NOMO-1 treated with DMSO at 0.1 percent for 48 hours (cell line): ENCODE data around the gene CASTOR2.
"Not testable (repeated sequence)": the region's sequence is repeated elsewhere in the genome, so short reads cannot be mapped to it uniquely, and the experiment has no call there.

Experiments used
- DNase-seq: peaks from one replicate; lab custom pipeline; 2025; ENCODE audit not compliant: unreplicated experiment; lab: John Stamatoyannopoulos, UW

The CASTOR2 gene

GRCh38 chr7:74994869-74995543, 30.5 kb downstream of the CASTOR2 start:
- not testable (repeated sequence) for DNase-seq

DNA sequence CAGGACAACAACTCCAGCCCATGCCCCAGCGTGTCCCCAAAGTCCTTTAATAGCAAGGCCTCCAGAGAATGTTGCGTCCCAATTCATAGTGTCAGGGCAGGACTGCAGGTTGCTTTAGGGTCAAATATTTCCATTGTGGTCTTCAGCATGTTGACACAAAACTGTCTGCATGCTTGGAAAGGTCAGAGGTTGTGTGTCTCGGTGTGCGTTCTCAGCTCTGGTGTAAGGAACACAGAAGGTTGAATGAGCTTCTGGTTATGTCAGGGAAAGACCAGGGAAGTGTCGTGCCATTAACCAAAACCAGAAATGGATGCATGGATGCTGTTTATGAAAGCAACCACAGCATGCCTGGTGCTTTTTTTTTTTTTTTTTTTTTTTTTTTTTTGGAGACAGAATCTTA, 31.9 kb downstream of the CASTOR2 start:
- not testable (repeated sequence) for DNase-seq

DNA sequence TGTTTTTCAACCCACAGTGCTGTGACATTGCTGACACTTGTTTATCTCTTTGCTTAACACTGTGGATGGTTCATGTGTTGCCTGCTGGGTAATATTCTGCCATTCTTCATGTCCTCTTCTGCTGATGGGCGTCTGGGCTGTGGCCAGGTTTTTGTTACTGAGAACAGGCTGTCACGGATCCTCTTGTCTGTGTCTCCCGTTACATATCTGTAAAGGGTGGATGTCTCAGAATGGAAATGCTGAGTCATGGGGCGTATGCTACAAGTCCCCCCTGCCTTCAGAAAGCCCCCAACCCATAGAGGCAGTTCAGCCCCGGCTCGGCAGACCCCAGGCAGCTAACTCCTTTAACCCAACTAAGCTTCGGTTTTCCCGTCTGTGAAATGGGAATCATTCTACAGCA, 33.3 kb downstream of the CASTOR2 start:
- not testable (repeated sequence) for DNase-seq

DNA sequence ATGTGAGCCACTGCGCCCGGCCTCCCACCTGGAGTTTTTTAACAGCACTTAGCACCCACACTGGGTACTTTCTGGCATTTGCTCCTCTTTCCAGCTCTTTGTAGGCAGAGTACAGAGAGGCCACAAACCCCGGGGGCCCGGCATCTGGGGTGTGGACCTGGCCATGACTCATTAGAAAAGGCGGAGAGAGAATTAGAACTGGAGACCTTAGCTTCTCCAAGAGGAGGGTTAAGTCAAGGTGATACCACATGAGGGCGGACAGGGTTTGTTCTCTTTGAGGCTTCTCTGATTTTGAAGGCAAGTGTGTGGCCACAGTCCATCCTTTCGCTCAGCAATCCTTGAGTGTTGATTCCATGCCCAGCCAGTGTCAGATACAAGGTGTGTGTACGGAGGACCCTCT, 36.9 kb downstream of the CASTOR2 start:
- DNase-seq, result not testable (repeated sequence)

DNA sequence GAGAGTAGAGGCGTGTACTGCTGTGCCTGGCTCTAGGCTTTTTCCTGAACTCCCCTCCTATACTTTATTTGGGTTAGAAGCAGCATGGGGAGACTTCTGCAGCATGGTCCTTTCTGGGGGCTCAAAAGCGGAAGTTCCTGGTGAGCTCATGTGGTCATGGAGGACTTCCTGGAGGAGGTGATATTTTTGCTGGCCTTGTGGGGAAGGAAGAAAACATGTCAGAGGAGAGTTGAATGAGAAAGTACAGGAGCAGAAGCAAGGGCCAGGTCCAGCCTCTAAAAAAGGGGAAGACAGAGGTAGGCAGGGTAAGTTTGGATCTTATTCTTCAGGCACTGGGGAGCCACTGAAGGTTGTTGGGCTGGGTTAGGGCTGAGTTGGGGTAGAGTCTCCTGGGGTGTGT, 45.5 kb downstream of the CASTOR2 start:
- peak; percentile 72 for DNase-seq

- DNase-seq, result no peak
Measured at GRCh38 chr7:75017832-75018231, 53.3 kb downstream of the CASTOR2 start.

DNA sequence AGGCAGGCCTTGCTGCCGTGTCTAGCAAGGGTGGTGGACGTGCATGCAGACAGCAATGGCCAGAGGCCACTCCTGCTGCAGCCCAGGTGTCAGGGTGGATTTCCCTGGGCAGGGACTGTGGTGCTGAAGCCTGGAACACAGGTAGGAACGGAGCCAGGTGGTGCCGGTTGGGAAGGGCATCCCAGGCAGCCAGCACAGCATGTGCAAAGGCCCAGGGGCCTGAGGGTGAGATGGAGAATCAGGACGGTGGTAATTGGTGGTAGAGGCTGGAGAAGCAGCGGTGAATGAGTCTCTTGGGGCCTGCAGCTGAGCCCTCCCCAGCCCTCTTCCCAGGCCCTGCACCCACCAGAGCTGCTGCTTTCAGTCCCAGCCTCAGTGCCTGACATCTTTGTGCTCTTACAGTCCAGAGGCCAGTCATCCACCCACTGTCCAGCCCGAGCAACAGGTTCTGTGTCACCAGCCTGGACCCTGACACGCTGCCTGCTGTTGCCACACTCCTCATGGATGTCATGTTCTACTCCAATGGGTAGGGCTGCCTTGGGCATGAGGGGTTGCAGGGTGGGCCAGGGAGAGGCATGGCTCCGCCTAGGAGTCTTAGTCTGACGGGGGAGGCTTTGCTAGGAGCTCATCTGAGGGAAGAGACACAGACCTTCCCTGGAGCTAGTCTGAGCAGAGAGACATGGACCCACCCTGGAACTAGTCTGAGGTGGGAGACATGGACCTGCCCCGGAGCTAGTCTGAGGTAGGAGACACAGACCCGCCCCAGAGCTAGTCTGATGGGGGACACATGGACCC, 54.3 kb downstream of the CASTOR2 start:
- DNase-seq, result no peak

GRCh38 chr7:75019800-75020199, 55.3 kb downstream of the CASTOR2 start:
- no peak for DNase-seq

DNA sequence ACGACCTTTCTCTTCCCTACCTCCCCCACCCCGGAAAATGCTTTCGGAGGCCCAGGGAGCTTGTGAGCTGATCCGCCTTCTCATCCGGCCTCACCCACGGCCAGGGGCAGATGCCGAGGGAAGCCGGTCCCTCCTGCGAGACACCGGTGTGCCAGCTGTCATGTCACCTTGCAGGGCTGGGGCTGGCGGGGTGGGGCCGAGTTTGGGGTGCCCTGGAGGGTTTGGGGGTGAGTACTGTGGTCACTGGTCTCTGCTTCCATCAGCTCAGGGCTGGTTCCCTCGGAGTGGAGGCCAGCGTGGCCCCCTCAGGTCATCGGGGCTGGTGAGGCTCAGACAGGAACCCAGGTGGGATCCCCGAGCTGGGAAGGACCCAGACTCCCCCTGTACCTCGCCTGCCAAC, 60.4 kb downstream of the CASTOR2 start:
- no peak for DNase-seq

GRCh38 chr7:75028299-75028698, 63.8 kb downstream of the CASTOR2 start:
- no peak for DNase-seq

GRCh38 chr7:75033064-75033463, 68.6 kb downstream of the CASTOR2 start:
- DNase-seq, result no peak

DNA sequence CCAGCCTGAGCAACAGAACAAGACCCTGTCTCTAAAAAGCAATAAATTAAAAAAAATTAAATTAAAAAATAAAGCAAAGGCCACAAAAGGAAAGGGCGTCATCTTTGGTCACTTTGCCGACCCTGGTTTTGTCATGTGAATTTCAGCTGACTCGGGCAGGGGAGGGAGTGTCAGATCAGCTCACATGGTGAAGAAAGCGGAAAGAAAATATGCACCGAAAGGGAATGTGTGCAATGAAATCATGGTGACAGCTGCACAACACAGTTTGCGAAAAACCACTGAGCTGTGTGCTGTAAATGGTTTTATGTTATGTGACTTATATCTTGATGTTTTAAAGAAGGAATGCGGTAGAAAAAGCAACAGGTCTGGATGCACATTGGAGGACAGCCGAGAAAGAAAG, 69.3 kb downstream of the CASTOR2 start:
- no peak for DNase-seq

DNA sequence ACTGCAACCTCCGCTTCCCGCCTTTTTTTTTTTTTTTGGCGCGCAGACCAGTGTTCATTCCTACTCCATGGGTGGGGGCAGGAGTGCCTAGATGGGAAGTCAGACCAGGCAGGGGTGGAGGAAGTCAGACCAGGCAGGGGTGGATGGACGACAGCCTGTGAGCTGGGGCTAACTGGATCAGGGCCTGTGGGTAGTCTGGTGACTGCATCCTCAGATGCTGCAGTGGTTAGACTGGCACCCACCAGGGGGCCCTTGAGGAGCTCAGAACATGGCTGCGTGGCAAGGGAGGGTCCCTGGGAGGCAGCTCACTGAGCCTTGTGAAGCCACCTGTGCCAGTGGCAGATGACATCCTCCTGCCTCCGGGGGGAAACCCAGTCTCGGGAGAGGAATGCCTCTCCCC, 74.0 kb downstream of the CASTOR2 start:
- no peak for DNase-seq

GRCh38 chr7:75039166-75039565, 74.7 kb downstream of the CASTOR2 start:
- no peak for DNase-seq

DNA sequence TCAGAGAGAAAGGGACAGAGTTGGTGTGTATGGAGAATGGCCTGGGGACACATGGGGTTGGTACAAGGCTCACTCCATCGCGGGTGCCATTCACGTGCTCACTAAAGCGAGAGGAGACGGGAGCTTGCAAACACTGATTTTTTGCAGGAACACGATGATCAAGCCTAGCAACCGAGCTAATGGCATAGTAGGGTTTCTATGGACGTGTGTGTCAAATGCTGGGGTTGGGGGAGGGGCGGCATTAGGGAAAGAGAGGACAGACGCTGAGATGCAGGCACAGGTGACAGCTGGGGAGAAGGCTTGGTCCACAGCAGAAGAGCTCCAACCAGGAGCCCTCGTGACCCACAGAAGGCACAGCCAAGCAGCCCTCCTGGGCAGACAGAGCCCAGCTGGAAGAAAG, 75.2 kb downstream of the CASTOR2 start:
- no peak for DNase-seq

DNA sequence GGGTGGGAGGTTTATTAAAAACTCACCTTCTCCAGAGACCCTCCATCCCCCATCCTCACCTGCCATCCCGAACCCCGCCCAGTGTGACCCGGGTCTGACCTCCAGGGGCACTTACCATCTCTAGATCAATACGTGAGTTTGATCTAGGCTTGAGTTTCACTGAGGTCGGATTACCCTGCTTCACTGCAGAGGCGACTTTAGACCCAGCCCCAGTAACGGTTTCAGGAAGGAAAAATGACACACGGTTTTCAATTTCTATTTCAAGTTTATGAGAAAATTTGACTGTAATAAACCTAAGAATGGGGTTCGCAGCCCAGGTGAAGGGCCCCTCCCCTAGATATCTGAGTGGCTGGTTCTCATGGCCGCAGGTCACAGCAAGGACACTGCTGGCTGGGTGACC, 76.0 kb downstream of the CASTOR2 start:
- DNase-seq, result no peak

GRCh38 chr7:75042286-75042685, 77.8 kb downstream of the CASTOR2 start:
- no peak for DNase-seq

GRCh38 chr7:75042831-75043703, 78.6 kb downstream of the CASTOR2 start:
- DNase-seq, result no peak

- no peak for DNase-seq
Measured at GRCh38 chr7:75045881-75046280, 81.4 kb downstream of the CASTOR2 start.

GRCh38 chr7:75048435-75049379, 84.2 kb downstream of the CASTOR2 start:
- DNase-seq, result no peak

- DNase-seq, result no peak
Measured at GRCh38 chr7:75049817-75050216, 85.3 kb downstream of the CASTOR2 start.
